ENCODE data around the gene PXN.

GRCh38 chr12:120197542-120197887 is 68.0 kb downstream of the PXN start:
- TF ChIP-seq SUZ12 (IDR thresholded peaks at IDR 0.05; ENCODE audit: extremely low read depth, insufficient read depth, insufficient read length) = no peak
- TF ChIP-seq YY1 (IDR thresholded peaks at IDR 0.05; ENCODE audit: insufficient read depth, insufficient read length) = no peak
